ENCODE measurements around the gene DAAM1. TPM values are rescaled to one million over a fixed set of nuclear protein-coding genes. Genes with fewer than 3 reads are reported as not detected.
A peak's percentile ranks its signal among the peaks of the same experiment; 100 is the strongest.

DAAM1 gene
- polyA plus RNA-seq, 1 of the 3 experiments (the other 2 are of a cell fraction): 5.1 TPM

GRCh38 chr14:59254911-59255545 is 66.6 kb downstream of the DAAM1 start:
- H4K20me1 ChIP-seq (ENCODE audit: insufficient read depth): no peaks in the 10 kb centered on the region
- H3K9ac ChIP-seq: 0 out of 2 replicates have a peak overlapping the region, but pooled peaks have one; percentile 11

GRCh38 chr14:59256331-59256730 is 67.9 kb downstream of the DAAM1 start:
- Histone ChIP-seq H3K9me2 (no peaks in the 10 kb centered on the region), H3K36me3 (replicated peaks in 1 of 2; ENCODE audit: control insufficient read depth in 1 of 2, insufficient read depth in 2 of 2, low read length in 1 of 2) (no peaks in the 10 kb centered on the region), H3K79me2 (ENCODE audit: insufficient read depth) (peaks cover 8% of the 10 kb centered on the region; the same call in 1 of the 2 replicates), H3K4me3 (ENCODE audit: low read depth in 2 of 2, low read length in 1 of 2) (no peak overlapping the region), H3K9me3 (no peaks in the 10 kb centered on the region), H2AFZ (ENCODE audit: low read depth) (no peak overlapping the region), H3F3A (replicated peaks; ENCODE audit: insufficient read depth) (peaks cover 5% of the 10 kb centered on the region), H3K27ac (ENCODE audit: low read depth in 2 of 2, low read length in 1 of 2) (peak overlapping the region in 1 of 2 experiments; percentile 95; a peak in 2 of 4 replicates), H3K4me2 (no peak overlapping the region), H3K4me1 (ENCODE audit: control insufficient read depth in 1 of 2, insufficient read depth in 2 of 2, low read depth in 1 of 2, low read length in 1 of 2) (peaks cover 22 to 29% of the 10 kb centered on the region in 2 experiments), H3K9ac (no peak overlapping the region), H4K20me1 (ENCODE audit: insufficient read depth) (no peaks in the 10 kb centered on the region), H3K27me3 (ENCODE audit: insufficient read depth) (no peaks in the 10 kb centered on the region)
- CTCF ChIA-PET: interaction anchor here (0.8 kb wide), 1 partner anchor 167 kb away, joined by 3 read pairs; no protein-coding TSS in a partner anchor
- POLR2A ChIA-PET: no interaction called here
- no peak for TF ChIP-seq MAX (IDR thresholded peaks at IDR 0.05; ENCODE audit: low read depth)
- TF ChIP-seq ELF1 (IDR thresholded peaks at IDR 0.05): no peak
- no peak for TF ChIP-seq NFIC (IDR thresholded peaks at IDR 0.05; ENCODE audit: borderline replicate concordance)
- no peak for TF ChIP-seq GATA2 (CRISPR knock-in tag; IDR thresholded peaks at IDR 0.05)
- no peak for TF ChIP-seq RFX5 (IDR thresholded peaks at IDR 0.05; ENCODE audit: low read length)
- TF ChIP-seq CHD2 (IDR thresholded peaks at IDR 0.05; ENCODE audit: low read length, partially characterized antibody): no peak
- no peak for TF ChIP-seq RCOR1 (IDR thresholded peaks at IDR 0.05; ENCODE audit: low read length)
- no peak for TF ChIP-seq RXRA (IDR thresholded peaks at IDR 0.05; ENCODE audit: borderline replicate concordance, low read depth)
- no peak for DNase-seq
- WGBS (ENCODE audit: low lambda C conversion rate): 75% methylated on average over 1 of the region's 1 CpG

More at GRCh38 chr14:59254911-59255545, 66.6 kb downstream of the DAAM1 start:
- no peaks in the 10 kb centered on the region for H3K36me3 ChIP-seq (replicated peaks in 1 of 2; ENCODE audit: control insufficient read depth in 1 of 2, insufficient read depth in 2 of 2, low read length in 1 of 2)
- peak overlapping the region; percentile 77 to 95 for H3K27ac ChIP-seq (ENCODE audit: low read depth in 2 of 2, low read length in 1 of 2)
- CTCF ChIA-PET: no interaction called here
- peaks cover 22 to 29% of the 10 kb centered on the region in 2 experiments for H3K4me1 ChIP-seq (ENCODE audit: control insufficient read depth in 1 of 2, insufficient read depth in 2 of 2, low read depth in 1 of 2, low read length in 1 of 2)
- no peaks in the 10 kb centered on the region for H3K9me2 ChIP-seq
- POLR2A ChIA-PET: no interaction called here
- peak; percentile 12 for DNase-seq
- no peaks in the 10 kb centered on the region for H3K9me3 ChIP-seq
- no peak overlapping the region for H2AFZ ChIP-seq (ENCODE audit: low read depth)
- peaks cover 8% of the 10 kb centered on the region; the same call in 1 of the 2 replicates for H3K79me2 ChIP-seq (ENCODE audit: insufficient read depth)
- H3K4me3 ChIP-seq (ENCODE audit: low read depth in 2 of 2, low read length in 1 of 2): no peak overlapping the region
- TF ChIP-seq PBX3 (IDR thresholded peaks at IDR 0.05) (peak; percentile 67), TCF12 (IDR thresholded peaks at IDR 0.05) (peak; percentile 47; the same call in 1 of the 2 replicates), EP300 (IDR thresholded peaks at IDR 0.05; ENCODE audit: borderline replicate concordance in 1 of 2, low read depth in 1 of 2, low read length in 1 of 2) (0 out of 4 replicates have a peak, but pooled peaks of 1 of the 2 experiments have one; percentile 15), FOSL2 (IDR thresholded peaks at IDR 0.05; ENCODE audit: borderline replicate concordance, low read depth) (no peak)
- H3K4me2 ChIP-seq: peak overlapping the region; percentile 43
- 65% methylated on average over 5 of the region's 5 CpGs for WGBS (ENCODE audit: low lambda C conversion rate)
- peaks cover 5% of the 10 kb centered on the region for H3F3A ChIP-seq (replicated peaks; ENCODE audit: insufficient read depth)
- no peaks in the 10 kb centered on the region for H3K27me3 ChIP-seq (ENCODE audit: insufficient read depth)
